SK-N-SH (cell line): ENCODE measurements around the gene NRDE2. TPM values are rescaled to one million over a fixed set of nuclear protein-coding genes. Genes with fewer than 3 reads are reported as not detected.

Source experiments
- CTCF ChIA-PET: fragments of 300-600, 350-600 bp; formaldehyde crosslinking; extraction: SDS; loops from one replicate; lab custom pipeline; 2021; lab: Yijun Ruan, JAX
- POLR2A ChIA-PET: fragments of 350-600 bp; sonication (Branson Sonifier 250); formaldehyde crosslinking; extraction: SDS; loops from one replicate; lab custom pipeline; 2020; ENCODE audit warnings: antibody characterized with exemption, inconsistent platforms; lab: Yijun Ruan, JAX
- DNase-seq: peaks from one replicate; pipeline ENCODE4 v3.0.0; 2012
- H2AFZ ChIP-seq: fragments of 200-600 bp; sonication (generic); 2 replicates; pipeline ENCODE4 v1.8.1; 2016; ENCODE audit warnings: antibody characterized with exemption, mild to moderate bottlenecking, low read depth
- H3F3A ChIP-seq: fragments of 200-600 bp; sonication (generic); replicated peaks from 2 replicates; pipeline ENCODE3; 2016; ENCODE audit warnings: antibody characterized with exemption, mild to moderate bottlenecking; ENCODE audit not compliant: insufficient read depth
- H3K27ac ChIP-seq, 2 experiments: fragments of 200-500 bp in 1 of 2; fragments of 200-600 bp in 1 of 2; sonication (Bioruptor generic) in 1 of 2; sonication (generic), shearing (Covaris generic) in 1 of 2; 2 replicates each; pipeline versions ENCODE4 v1.5.1 to v1.6.1; 2014 to 2016; ENCODE audit warnings: low read depth in 2 of 2, inconsistent platforms in 1 of 2, low read length in 1 of 2, mild to moderate bottlenecking in 1 of 2, mixed read lengths in 1 of 2
- H3K27me3 ChIP-seq: fragments of 200-600 bp; sonication (generic), shearing (Covaris generic); 2 replicates; pipeline ENCODE4 v1.6.1; 2016; ENCODE audit warnings: mixed run types; ENCODE audit not compliant: insufficient read depth
- H3K36me3 ChIP-seq, 2 experiments: fragments of 200-500 bp in 1 of 2; fragments of 200-600 bp in 1 of 2; sonication (Bioruptor generic) in 1 of 2; sonication (generic) in 1 of 2; replicated peaks in 1 of 2; 2 replicates each; pipeline versions ENCODE3 to v1.5.1; 2014 to 2016; ENCODE audit warnings: low read length in 1 of 2, mild to moderate bottlenecking in 1 of 2; ENCODE audit not compliant: insufficient read depth in 2 of 2, control insufficient read depth in 1 of 2
- H3K4me1 ChIP-seq, 2 experiments: fragments of 200-500 bp in 1 of 2; fragments of 200-600 bp in 1 of 2; sonication (Bioruptor generic) in 1 of 2; sonication (generic), shearing (Covaris generic) in 1 of 2; 2 replicates each; pipeline versions ENCODE4 v1.5.1 to v1.6.1; 2014 to 2016; ENCODE audit warnings: low read depth in 1 of 2, low read length in 1 of 2, mixed run types in 1 of 2; ENCODE audit not compliant: insufficient read depth in 2 of 2, control insufficient read depth in 1 of 2
- H3K4me2 ChIP-seq: fragments of 200-600 bp; sonication (generic), shearing (Covaris generic); 2 replicates; pipeline ENCODE4 v1.6.1; 2017; ENCODE audit warnings: mixed run types
- H3K4me3 ChIP-seq, 2 experiments: fragments of 200-500 bp in 1 of 2; fragments of 200-600 bp in 1 of 2; sonication (Bioruptor generic) in 1 of 2; sonication (generic), shearing (Covaris generic) in 1 of 2; 2 replicates each; pipeline versions ENCODE4 v1.5.1 to v1.8.1; 2014 to 2016; ENCODE audit warnings: low read depth in 2 of 2, inconsistent platforms in 1 of 2, low read length in 1 of 2, mild to moderate bottlenecking in 1 of 2, mixed read lengths in 1 of 2, moderate library complexity in 1 of 2
- H3K79me2 ChIP-seq: fragments of 200-600 bp; sonication (generic); 2 replicates; pipeline ENCODE4 v1.8.1; 2017; ENCODE audit warnings: mild to moderate bottlenecking; ENCODE audit not compliant: insufficient read depth
- H3K9ac ChIP-seq: fragments of 200-600 bp; sonication (generic); 2 replicates; pipeline ENCODE4 v1.6.1; 2017; ENCODE audit warnings: mixed run types
- H3K9me2 ChIP-seq: fragments of 200-600 bp; sonication (generic); 2 replicates; pipeline ENCODE4 v1.6.1; 2017; ENCODE audit warnings: mixed run types
- H3K9me3 ChIP-seq: fragments of 200-600 bp; sonication (generic); 2 replicates; pipeline ENCODE4 v1.6.1; 2017; ENCODE audit warnings: mixed run types, mild to moderate bottlenecking, moderate library complexity
- H4K20me1 ChIP-seq: fragments of 200-600 bp; sonication (generic); 2 replicates; pipeline ENCODE4 v1.6.1; 2017; ENCODE audit warnings: mild to moderate bottlenecking, mixed run types; ENCODE audit not compliant: insufficient read depth
- CHD2 ChIP-seq: fragments of 150-350 bp; IDR thresholded peaks from 2 replicates; pipeline ENCODE4 v1.6.1; 2018; ENCODE audit warnings: low read length; ENCODE audit not compliant: partially characterized antibody
- CTCF ChIP-seq: fragments of 200-600 bp; sonication (generic); IDR thresholded peaks from 2 replicates; pipeline ENCODE4 v1.6.1; 2017; ENCODE audit warnings: antibody characterized with exemption, mild to moderate bottlenecking, moderate library complexity
- ELF1 ChIP-seq: IDR thresholded peaks from 2 replicates; pipeline ENCODE4 v1.4.0; 2012
- EP300 ChIP-seq, 2 experiments: IDR thresholded peaks; 2 replicates each; pipeline versions ENCODE4 v1.4.0 to v1.6.1; 2012; ENCODE audit warnings: borderline replicate concordance in 1 of 2, low read depth in 1 of 2, low read length in 1 of 2
- EZH2phosphoT487 ChIP-seq: fragments of 200-600 bp; sonication (generic); IDR thresholded peaks from 2 replicates; pipeline ENCODE4 v1.6.1; 2017; ENCODE audit warnings: low read depth, mixed run types, mild to moderate bottlenecking, antibody characterized with exemption, moderate library complexity, borderline replicate concordance
- FOSL2 ChIP-seq: IDR thresholded peaks from 2 replicates; pipeline ENCODE4 v1.4.0; 2012; ENCODE audit warnings: low read depth, mild to moderate bottlenecking, moderate library complexity, borderline replicate concordance
- FOXJ3 ChIP-seq: sonication (generic); formaldehyde crosslinking; IDR thresholded peaks from 2 replicates; pipeline ENCODE4 v1.5.1; 2020; ENCODE audit warnings: mild to moderate bottlenecking, missing genetic modification reagents
- GABPA ChIP-seq: IDR thresholded peaks from 2 replicates; pipeline ENCODE4 v1.4.0; 2012; ENCODE audit warnings: low read depth, mild to moderate bottlenecking
- GATA2 ChIP-seq: sonication (generic); formaldehyde crosslinking; IDR thresholded peaks from 2 replicates; pipeline ENCODE4 v1.5.0; 2020; ENCODE audit warnings: mild to moderate bottlenecking, missing genetic modification reagents
- MEF2A ChIP-seq: IDR thresholded peaks from 2 replicates; pipeline ENCODE4 v1.4.0; 2012; ENCODE audit warnings: low read depth, borderline replicate concordance
- NFIC ChIP-seq: IDR thresholded peaks from 2 replicates; pipeline ENCODE4 v1.4.0; 2012; ENCODE audit warnings: borderline replicate concordance
- NRF1 ChIP-seq: IDR thresholded peaks from 2 replicates; pipeline ENCODE4 v1.6.1; 2012; ENCODE audit warnings: low read depth, mild to moderate bottlenecking, low read length
- PBX3 ChIP-seq: IDR thresholded peaks from 2 replicates; pipeline ENCODE4; 2012
- POLR2AphosphoS5 ChIP-seq: IDR thresholded peaks from 2 replicates; pipeline ENCODE4 v1.6.1; 2012; ENCODE audit warnings: low read depth, low read length
- RCOR1 ChIP-seq: fragments of 150-350 bp; IDR thresholded peaks from 2 replicates; pipeline ENCODE4 v1.6.1; 2017; ENCODE audit warnings: antibody characterized with exemption, low read length
- REST ChIP-seq: IDR thresholded peaks from 2 replicates; pipeline ENCODE4 v1.6.1; 2012; ENCODE audit warnings: mild to moderate bottlenecking, low read depth, low read length, moderate library complexity
- RFX5 ChIP-seq: IDR thresholded peaks from 2 replicates; pipeline ENCODE4 v1.6.1; 2012; ENCODE audit warnings: mild to moderate bottlenecking, improper control_type of control experiment, low read length
- RXRA ChIP-seq: IDR thresholded peaks from 2 replicates; pipeline ENCODE4 v1.4.0; 2012; ENCODE audit warnings: low read depth, mild to moderate bottlenecking, borderline replicate concordance
- SIN3A ChIP-seq: IDR thresholded peaks from 2 replicates; pipeline ENCODE4 v1.6.1; 2012; ENCODE audit warnings: low read depth, mild to moderate bottlenecking, low read length, moderate library complexity, borderline replicate concordance
- USF1 ChIP-seq: IDR thresholded peaks from 2 replicates; pipeline ENCODE4 v1.4.0; 2012; ENCODE audit warnings: low read depth, borderline replicate concordance
- WGBS: methylation state at CpG from one replicate; pipeline ENCODE4 v1.1.6; 2017; ENCODE audit warnings: low lambda C conversion rate; 5-methylcytosine and 5-hydroxymethylcytosine counted together
- polyA plus RNA-seq, 3 experiments: library from polyadenylated mRNA; depleted of rRNA; stranded (reverse); fragments of >200 nt; gene quantifications; 2 replicates each; pipeline ENCODE4 v1.2.3, GENCODE V29; 2012

NRDE2 gene
- polyA plus RNA-seq, 1 of the 3 experiments (the other 2 are of a cell fraction): 11.3 TPM

- 98% methylated on average over 10 of the region's 11 CpGs for WGBS
- H3K27ac ChIP-seq: no peak overlapping the region
- DNase-seq: no peak
- 0 out of 2 replicates have a peak, but pooled peaks cover 3% of the 10 kb centered on the region for H4K20me1 ChIP-seq
- no peak overlapping the region for H3K4me3 ChIP-seq
- no peak overlapping the region for H3K9ac ChIP-seq
- H3K4me2 ChIP-seq: no peak overlapping the region
- no peaks in the 10 kb centered on the region for H3K27me3 ChIP-seq
- POLR2A ChIA-PET: interaction anchor here (0.7 kb wide), 1 partner anchor 16 kb away, joined by 4 read pairs; no protein-coding TSS in a partner anchor
- H3K4me1 ChIP-seq: no peaks in the 10 kb centered on the region; a peak in 1 of 4 replicates
- no peak for TF ChIP-seq RFX5
- no peak for TF ChIP-seq USF1
- TF ChIP-seq CTCF: no peak
- no peak for TF ChIP-seq EZH2phosphoT487
- TF ChIP-seq, all 33 proteins: peak for 0
- Histone ChIP-seq H3K36me3 (peaks cover 30 to 54% of the 10 kb centered on the region in 2 experiments), H3K9me3 (no peaks in the 10 kb centered on the region), H3K79me2 (no peaks in the 10 kb centered on the region), H2AFZ (no peak overlapping the region), H3F3A (peaks cover 12% of the 10 kb centered on the region), H3K9me2 (no peaks in the 10 kb centered on the region)
- CTCF ChIA-PET: interaction anchor here (0.5 to 3.4 kb wide), 7 partner anchors 9 to 1583 kb away, joined by 3 to 14 read pairs (median 3); no protein-coding TSS in a partner anchor
These were observed 33.7 kb downstream of the NRDE2 start for GRCh38 chr14:90297876-90298629.

- ChIA-PET CTCF (interaction anchor here (3.4 kb wide), 1 partner anchor 462 kb away, joined by 14 read pairs; no protein-coding TSS in a partner anchor), POLR2A (no interaction called here)
- H3K9me3 ChIP-seq: no peaks in the 10 kb centered on the region
- H4K20me1 ChIP-seq: 0 out of 2 replicates have a peak, but pooled peaks cover 3% of the 10 kb centered on the region
- no peak overlapping the region for H3K9ac ChIP-seq
- H3K27me3 ChIP-seq: no peaks in the 10 kb centered on the region
- DNase-seq: no peak
- H3F3A ChIP-seq: peaks cover 8% of the 10 kb centered on the region
- H3K4me2 ChIP-seq: no peak overlapping the region
- no peaks in the 10 kb centered on the region for H3K9me2 ChIP-seq
- peaks cover 0 to 7% of the 10 kb centered on the region in 2 experiments; a peak in 1 of 4 replicates for H3K4me1 ChIP-seq
- H3K79me2 ChIP-seq: no peaks in the 10 kb centered on the region
- H3K27ac ChIP-seq: no peak overlapping the region
- H3K36me3 ChIP-seq: peaks cover 40 to 59% of the 10 kb centered on the region in 2 experiments
- 94% methylated on average over 7 of the region's 7 CpGs for WGBS
- no peak overlapping the region for H2AFZ ChIP-seq
- no peak overlapping the region for H3K4me3 ChIP-seq
- TF ChIP-seq POLR2AphosphoS5: no peak
- TF ChIP-seq PBX3: no peak
- no peak for TF ChIP-seq FOXJ3
- TF ChIP-seq RFX5: no peak
- TF ChIP-seq NRF1: no peak
- no peak for TF ChIP-seq RXRA
- TF ChIP-seq SIN3A: no peak
- no peak for TF ChIP-seq ELF1
- no peak for TF ChIP-seq RCOR1
- TF ChIP-seq FOSL2: no peak
- no peak for TF ChIP-seq GABPA
- TF ChIP-seq CHD2: no peak
- no peak for TF ChIP-seq MEF2A
- TF ChIP-seq REST: no peak
- no peak for TF ChIP-seq NFIC
- no peak for TF ChIP-seq GATA2 (CRISPR knock-in tag)
- TF ChIP-seq EP300 (IDR thresholded peaks at IDR 0.05; ENCODE audit: borderline replicate concordance in 1 of 2, low read depth in 1 of 2, low read length in 1 of 2): no peak
These were observed 35.1 kb downstream of the NRDE2 start for GRCh38 chr14:90296641-90297040.
